HG03095 (cell line): Measurements from ENCODE around the gene NAALADL2.
"Not testable (repeated sequence)": the region's sequence is repeated elsewhere in the genome, so short reads cannot be mapped to it uniquely, and the experiment has no call there.

Source experiments
- ATAC-seq: cut with Tn5 transposase; IDR thresholded peaks from one replicate; pipeline ENCODE4 v1.9.1; 2021; ENCODE audit warnings: moderate library complexity; ENCODE audit not compliant: unreplicated experiment

NAALADL2 gene

GRCh38 chr3:175121225-175121624, 262.1 kb downstream of the NAALADL2 start:
- ATAC-seq: no peak

- no peak for ATAC-seq
Measured at GRCh38 chr3:175127075-175127662, 268.0 kb downstream of the NAALADL2 start.

DNA sequence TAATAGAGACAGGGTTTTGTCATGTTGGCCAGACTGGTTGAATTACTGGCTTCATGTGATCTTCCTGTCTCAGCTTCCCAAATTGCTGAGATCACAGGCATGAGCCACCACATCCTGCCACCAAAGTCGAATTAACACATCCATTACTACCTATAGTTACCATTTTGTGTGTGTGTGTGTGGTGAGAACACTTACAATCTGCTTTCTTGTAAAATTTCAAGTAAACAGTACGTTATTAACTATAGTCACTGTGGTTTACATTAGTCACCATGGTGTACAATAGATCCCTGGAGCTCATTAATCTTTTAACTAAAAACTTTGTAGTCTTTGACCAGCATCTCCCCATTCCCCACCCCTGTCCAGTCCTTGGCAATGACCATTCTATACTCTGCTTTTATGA, 270.0 kb downstream of the NAALADL2 start:
- no peak for ATAC-seq

DNA sequence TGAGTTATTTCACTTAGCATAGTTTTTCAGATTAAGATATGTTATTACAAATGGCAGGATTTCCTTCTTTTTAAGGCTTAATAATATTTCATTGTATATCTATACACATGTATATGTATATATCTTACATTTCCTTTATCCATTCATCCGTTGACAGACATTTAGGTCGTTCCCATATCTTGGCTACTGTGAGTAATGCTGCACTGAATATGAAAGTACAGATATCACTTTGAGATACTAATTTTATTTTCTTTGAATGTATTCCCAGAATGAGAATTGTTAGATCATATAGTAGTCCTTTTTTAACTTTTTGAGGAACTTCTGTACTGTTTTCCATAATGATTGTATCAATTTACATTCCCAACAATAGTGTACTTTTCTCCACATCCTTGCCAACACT, 270.4 kb downstream of the NAALADL2 start:
- no peak for ATAC-seq

DNA sequence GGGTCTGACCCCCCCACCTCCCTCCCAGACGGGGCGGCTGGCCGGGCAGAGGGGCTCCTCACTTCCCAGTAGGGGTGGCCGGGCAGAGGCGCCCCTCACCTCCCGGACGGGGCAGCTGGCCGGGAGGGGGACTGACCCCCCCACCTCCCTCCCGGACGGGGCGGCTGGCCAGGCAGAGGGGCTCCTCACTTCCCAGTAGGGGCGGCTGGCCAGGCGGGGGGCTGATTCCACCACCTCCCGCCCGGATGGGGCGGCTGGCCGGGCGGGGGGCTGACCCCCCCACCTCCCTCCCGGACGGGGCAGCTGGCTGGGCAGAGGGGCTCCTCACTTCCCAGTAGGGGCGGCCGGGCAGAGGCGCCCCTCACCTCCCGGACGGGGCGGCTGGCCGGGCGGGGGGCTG, 272.7 kb downstream of the NAALADL2 start:
- not testable (repeated sequence) for ATAC-seq

- ATAC-seq: not testable (repeated sequence)
Measured at GRCh38 chr3:175132706-175133105, 273.6 kb downstream of the NAALADL2 start.

DNA sequence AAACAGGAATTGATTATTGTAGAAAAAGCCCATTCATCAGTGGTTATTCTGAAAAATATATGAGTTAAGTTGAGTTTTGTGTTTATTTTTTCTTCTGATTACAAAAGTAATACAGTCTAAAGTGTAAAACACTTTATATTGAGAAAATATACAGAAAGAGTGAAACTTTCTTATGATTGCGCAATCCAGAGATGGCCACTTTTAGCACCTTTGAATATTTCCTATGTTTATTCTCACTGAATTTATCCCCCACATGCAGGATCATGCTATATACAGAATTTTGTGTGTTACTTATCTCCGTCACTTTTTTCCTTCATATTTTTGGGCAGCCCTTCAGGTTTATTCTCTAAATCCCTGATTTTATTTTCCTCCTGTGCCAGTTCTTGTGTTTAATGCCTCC, 285.2 kb downstream of the NAALADL2 start:
- no peak for ATAC-seq

- no peak for ATAC-seq
Measured at GRCh38 chr3:175146258-175146657, 287.1 kb downstream of the NAALADL2 start.

GRCh38 chr3:175149675-175150074, 290.5 kb downstream of the NAALADL2 start:
- peak; percentile 84 for ATAC-seq

DNA sequence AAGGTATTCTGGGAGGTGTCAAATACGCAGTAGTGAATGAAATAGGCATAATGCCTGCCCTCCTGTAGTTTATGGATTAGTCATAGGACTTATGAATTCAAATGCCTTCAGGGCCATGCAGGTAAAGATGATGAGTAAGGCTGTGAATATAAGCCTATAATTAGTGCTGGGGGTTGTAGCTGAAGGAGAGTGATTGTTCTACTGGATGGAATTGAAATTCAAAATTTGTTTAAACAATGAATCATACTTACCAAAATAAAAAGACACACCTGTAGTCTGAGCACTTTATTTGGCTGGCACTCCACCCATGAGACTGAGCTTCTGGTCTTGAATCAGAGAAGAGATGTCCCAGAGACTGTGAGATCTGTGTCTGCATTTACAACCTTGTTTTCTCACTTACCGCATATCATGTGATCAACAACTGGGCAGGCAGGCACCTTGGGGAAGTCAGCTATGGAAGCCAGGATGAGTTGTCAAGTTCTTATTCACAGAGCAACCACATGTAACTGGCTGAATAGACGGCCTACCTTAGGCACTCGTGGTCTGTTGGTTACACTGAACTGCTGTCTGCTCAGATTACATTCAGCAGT, 291.8 kb downstream of the NAALADL2 start:
- ATAC-seq: no peak

DNA sequence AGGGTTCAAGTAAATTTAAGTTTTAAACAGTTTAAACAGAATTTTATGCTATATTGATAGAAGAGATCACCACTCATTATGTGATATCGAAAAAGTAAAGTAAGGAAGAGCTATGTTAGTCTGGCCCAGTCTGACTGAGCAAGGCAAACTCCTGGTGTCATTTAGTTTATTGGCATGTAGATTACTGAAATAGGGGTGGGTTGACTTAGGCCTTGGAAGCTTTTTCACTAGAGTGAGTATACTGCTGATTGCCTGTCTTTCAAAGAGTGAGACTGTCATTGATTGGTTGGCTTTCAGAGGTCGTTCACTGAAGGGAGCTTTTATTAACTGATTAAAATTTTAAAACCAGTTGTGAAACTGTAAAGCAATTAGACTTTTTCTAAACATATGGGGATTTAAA, 294.5 kb downstream of the NAALADL2 start:
- ATAC-seq: no peak

DNA sequence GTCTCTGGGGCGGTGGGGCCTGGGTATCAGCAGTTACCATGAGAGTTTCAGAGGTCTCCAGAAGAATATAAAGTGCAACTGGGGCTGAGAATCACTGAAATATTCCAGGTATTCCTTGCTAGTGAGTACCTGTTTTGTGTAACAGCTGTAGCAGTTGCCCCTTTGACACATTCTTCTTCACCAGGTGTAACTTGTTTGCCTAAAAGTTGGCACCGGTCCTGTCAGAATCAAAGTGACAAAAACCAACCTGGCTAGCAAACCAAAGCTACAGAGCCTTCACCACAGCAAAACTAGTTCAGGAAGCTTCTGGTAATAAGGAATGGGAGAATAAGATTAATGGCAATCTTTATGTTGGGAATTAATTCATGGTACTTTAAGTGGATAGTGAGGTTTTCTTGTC, 296.0 kb downstream of the NAALADL2 start:
- no peak for ATAC-seq

GRCh38 chr3:175159202-175159601, 300.1 kb downstream of the NAALADL2 start:
- no peak for ATAC-seq

- no peak for ATAC-seq
Measured at GRCh38 chr3:175161291-175161690, 302.2 kb downstream of the NAALADL2 start.

DNA sequence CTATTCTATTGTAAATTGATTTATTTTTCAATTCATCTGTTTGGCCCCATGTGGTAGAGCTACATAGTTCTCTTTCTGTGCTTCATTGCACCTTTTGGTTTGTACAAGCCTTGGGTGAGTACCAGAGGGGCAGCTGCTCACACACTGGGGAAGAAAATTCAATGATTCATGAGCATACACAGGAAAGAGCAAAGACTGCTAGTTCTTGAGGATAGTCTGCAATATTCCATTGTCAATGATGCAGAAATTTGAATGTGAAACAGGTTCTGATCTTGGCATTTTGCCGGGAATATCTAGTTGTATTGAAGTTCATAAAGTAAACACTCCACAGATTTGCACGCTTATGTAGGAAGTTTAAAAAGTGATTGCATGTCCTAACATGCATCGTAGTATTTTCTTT, 304.6 kb downstream of the NAALADL2 start:
- no peak for ATAC-seq

DNA sequence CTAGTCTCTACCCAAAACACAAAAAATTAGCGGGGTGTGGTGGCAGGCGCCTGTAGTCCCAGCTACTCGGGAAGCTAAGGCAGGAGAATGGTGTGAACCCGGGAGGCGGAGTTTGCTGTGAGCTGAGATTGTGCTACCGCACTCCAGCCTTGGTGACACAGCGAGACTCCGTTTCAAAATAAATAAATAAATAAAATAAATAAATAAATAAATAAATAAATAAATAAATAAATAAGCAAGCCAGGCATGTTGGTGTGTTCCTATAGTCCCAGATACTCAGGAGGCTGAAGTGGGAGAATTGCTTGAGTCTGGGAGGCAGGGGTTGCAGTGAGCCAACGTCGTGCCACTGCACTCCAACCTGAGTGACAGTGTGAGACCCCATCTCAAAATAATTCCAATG, 314.0 kb downstream of the NAALADL2 start:
- ATAC-seq: not testable (repeated sequence)

GRCh38 chr3:175176556-175176955, 317.4 kb downstream of the NAALADL2 start:
- ATAC-seq: no peak

DNA sequence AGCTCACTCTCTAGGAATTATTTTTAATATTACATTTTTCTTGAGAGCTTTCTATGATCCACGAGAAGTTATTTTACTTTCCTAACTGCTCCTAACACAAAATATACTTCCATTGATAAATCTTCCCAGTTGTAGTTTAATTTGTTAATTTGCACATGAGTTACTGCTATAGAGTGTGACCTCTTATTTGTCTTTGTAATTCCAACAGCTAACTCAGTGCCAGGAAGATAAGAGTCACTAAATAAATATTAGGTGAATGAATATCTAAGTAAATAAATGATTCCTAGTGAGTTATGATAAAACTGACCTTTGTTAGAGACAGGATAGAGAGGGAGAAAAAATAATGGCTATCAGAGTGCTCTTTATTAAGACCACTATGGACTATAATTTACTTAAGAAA, 319.9 kb downstream of the NAALADL2 start:
- no peak for ATAC-seq

DNA sequence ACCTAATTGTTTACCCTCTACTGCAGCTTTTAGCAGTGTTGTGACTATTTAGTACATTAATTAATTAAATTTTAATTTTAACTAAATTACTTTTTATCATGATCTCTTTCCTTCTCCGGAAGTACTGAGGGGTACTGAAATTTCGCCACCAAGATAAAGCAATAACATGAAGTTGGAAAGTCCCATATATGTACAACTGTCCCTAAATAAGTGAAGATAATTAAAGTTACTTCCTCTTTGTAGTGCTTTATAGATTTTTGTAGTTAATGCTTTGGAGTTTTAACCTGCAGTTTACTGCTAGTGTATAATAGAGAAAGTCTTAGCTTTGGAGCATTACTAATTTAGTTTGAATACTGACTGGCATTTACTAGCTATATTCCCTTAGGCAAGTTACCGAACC, 325.3 kb downstream of the NAALADL2 start:
- no peak for ATAC-seq

DNA sequence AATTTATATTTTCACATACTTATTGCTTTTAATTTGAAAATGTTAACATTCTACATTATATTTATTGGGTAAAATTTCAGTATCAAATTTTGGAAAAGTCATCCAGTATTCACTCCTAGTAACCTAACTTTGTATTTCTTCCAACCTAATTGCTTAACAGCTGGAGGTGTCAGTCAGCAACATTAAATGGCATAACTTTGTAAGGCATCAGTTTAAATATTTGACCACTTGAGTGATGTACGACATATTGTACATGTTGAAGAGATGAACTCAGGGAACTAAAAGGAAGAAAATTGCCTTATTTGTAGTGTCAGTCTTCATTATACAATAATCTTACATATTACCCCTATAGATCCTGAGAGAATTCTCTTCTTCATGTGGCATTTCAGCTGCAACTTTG, 326.8 kb downstream of the NAALADL2 start:
- no peak for ATAC-seq

DNA sequence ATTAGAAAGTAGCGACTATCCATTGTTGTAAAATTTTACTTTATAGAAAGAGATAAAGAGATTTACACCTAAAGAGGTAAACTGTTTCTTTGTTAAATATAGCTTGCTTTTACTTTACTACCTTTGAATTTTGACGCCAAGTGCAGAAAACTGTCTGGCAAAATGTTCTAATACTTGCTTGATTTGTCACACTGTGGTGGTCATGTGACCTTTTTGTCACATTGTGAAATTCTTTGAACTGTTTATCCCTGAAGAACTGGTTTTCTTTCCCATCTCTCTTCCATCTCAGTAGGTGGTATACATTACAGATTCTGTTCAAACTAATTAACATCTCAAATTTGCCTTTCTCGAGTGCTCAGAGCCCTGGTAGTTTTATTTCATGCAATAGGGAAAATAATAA, 327.4 kb downstream of the NAALADL2 start:
- no peak for ATAC-seq

DNA sequence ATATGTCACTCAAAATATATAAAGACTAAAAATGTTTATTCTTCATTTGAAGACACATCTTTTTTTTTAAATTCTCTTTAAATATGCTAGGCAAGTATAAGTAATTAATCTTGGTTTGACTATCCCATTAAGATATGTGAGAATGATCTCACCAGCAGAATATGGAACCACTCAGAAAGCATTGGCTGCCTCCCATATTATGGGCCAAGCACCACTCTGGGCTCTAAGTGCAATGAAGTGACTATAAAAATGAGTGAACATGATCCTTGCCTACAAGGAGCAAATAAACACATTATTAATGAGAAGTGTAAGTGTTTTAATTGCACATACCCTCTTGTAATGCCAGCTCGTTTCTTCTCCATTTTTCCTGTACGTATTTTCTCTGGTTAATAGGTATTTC, 328.5 kb downstream of the NAALADL2 start:
- no peak for ATAC-seq

DNA sequence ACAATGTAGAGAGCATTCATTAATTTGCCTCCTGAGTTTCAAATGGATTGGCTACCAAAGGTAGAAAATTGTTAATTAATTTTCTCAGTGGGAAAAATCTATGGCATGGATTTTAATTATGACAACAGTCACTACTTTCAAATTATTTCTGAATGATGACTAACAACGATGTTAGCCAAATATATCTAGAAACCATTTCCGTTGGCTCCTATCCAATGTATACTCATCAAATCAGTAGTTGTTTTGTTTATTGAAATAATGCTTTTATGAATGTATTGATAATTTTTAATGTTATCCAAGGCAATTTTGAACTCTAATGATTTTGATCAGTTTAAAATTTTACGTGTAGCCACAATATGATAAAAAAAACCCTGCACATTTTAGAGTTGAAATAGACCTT, 333.4 kb downstream of the NAALADL2 start:
- ATAC-seq: no peak
